K562 (cell line): ENCODE data around the gene SPRR2G. TPM values are rescaled to one million over a fixed set of nuclear protein-coding genes. Genes with fewer than 3 reads are reported as not detected.

Experiments used
- ATAC-seq: fragments of 200-7000 bp; cut with Tn5 transposase; 3 replicates; pipeline ENCODE4 v1.9.1; 2020; ENCODE audit warnings: moderate library complexity
- BruUV-seq: library from RNA; stranded (reverse); fragments of 400-500 nt; replicated peaks from 2 replicates; lab custom pipeline; 2021; lab: Mats Ljungman, UMichigan
- CTCF ChIA-PET: fragments of 300-600 bp; formaldehyde crosslinking; extraction: SDS; loops from one replicate; lab custom pipeline; 2021; ENCODE audit warnings: low intra/inter-chr PET ratio; lab: Yijun Ruan, JAX
- POLR2A ChIA-PET: fragments of 300-600, 350-650 bp; sonication (Branson Sonifier 250); formaldehyde crosslinking; extraction: SDS; loops from one replicate; lab custom pipeline; 2021; ENCODE audit warnings: antibody characterized with exemption, inconsistent platforms; lab: Yijun Ruan, JAX
- DNase-seq, 4 experiments: peaks; one replicate each; pipeline versions ENCODE4 v3.0.0 to v3.0.0-alpha.2; 2011 to 2018; ENCODE audit warnings: low spot score in 3 of 4, mixed read lengths in 3 of 4; ENCODE audit errors: extremely low read depth in 1 of 4
- FAIRE-seq: peaks from 2 replicates; lab custom pipeline; 2011; peaks lifted over from hg19 to GRCh38; lab: Jason Lieb, UNC
- H2AFZ ChIP-seq: 2 replicates; pipeline ENCODE4 v1.6.0; 2011; ENCODE audit warnings: low read depth, low read length, control low read depth, inconsistent platforms
- H3K27ac ChIP-seq: fragments of 200-600 bp; 3 replicates; pipeline ENCODE4 v1.8.0; 2011; ENCODE audit warnings: low read depth, mild to moderate bottlenecking, control low read depth, inconsistent platforms, low read length, moderate library complexity, mixed read lengths; ENCODE audit errors: extremely low read depth
- H3K27me3 ChIP-seq, 2 experiments: fragments of 300-600 bp in 1 of 2; 2 replicates in 1 of 2; 3 replicates in 1 of 2; pipeline versions ENCODE4 v1.6.0 to v1.8.0; 2011; ENCODE audit warnings: inconsistent platforms in 2 of 2, low read length in 2 of 2, mild to moderate bottlenecking in 1 of 2, mixed read lengths in 1 of 2, moderate library complexity in 1 of 2; ENCODE audit not compliant: control insufficient read depth in 2 of 2, insufficient read depth in 2 of 2
- H3K36me3 ChIP-seq: fragments of 300-600 bp; 3 replicates; pipeline ENCODE4 v1.8.0; 2011; ENCODE audit warnings: mild to moderate bottlenecking, low read length, inconsistent platforms; ENCODE audit not compliant: control insufficient read depth, insufficient read depth
- H3K4me1 ChIP-seq, 2 experiments: fragments of 200-600 bp in 1 of 2; replicated peaks in 1 of 2; 2 replicates in 1 of 2; 3 replicates in 1 of 2; pipeline versions ENCODE4 v1.5.1 to v1.8.0; 2011; ENCODE audit warnings: inconsistent platforms in 2 of 2, low read length in 2 of 2, mild to moderate bottlenecking in 1 of 2, mixed read lengths in 1 of 2, moderate library complexity in 1 of 2; ENCODE audit not compliant: control insufficient read depth in 2 of 2, insufficient read depth in 2 of 2
- H3K4me2 ChIP-seq: 2 replicates; pipeline ENCODE4 v1.6.1; 2011; ENCODE audit warnings: low read length, control low read depth, inconsistent platforms, mixed read lengths; ENCODE audit not compliant: insufficient read depth
- H3K4me3 ChIP-seq: fragments of 200-600 bp; sonication (generic), shearing (Covaris generic); 2 replicates; pipeline ENCODE4 v1.5.1; 2016; ENCODE audit warnings: control low read depth, inconsistent platforms
- H3K79me2 ChIP-seq: fragments of 200-600 bp; 3 replicates; pipeline ENCODE4 v1.8.0; 2011; ENCODE audit warnings: low read length, inconsistent platforms; ENCODE audit not compliant: control insufficient read depth, insufficient read depth
- H3K9ac ChIP-seq, 2 experiments: 2 replicates each; pipeline versions ENCODE4 v1.6.0 to v1.6.1; 2011; ENCODE audit warnings: low read depth in 2 of 2, low read length in 2 of 2, control low read depth in 1 of 2, inconsistent platforms in 1 of 2, mild to moderate bottlenecking in 1 of 2, mixed read lengths in 1 of 2; ENCODE audit not compliant: insufficient read depth in 1 of 2
- H3K9me1 ChIP-seq: one replicate; pipeline ENCODE4 v1.6.0; 2011; ENCODE audit warnings: inconsistent platforms, mild to moderate bottlenecking, low read length, moderate library complexity; ENCODE audit not compliant: control insufficient read depth, insufficient read depth
- H3K9me3 ChIP-seq: replicated peaks from 2 replicates; pipeline ENCODE4 v1.5.1; 2011; ENCODE audit warnings: low read depth, low read length, inconsistent platforms; ENCODE audit not compliant: control insufficient read depth, insufficient read depth
- H4K20me1 ChIP-seq: replicated peaks from 2 replicates; pipeline ENCODE4 v1.6.1; 2011; ENCODE audit warnings: low read length, inconsistent platforms, mixed read lengths; ENCODE audit not compliant: control insufficient read depth, insufficient read depth
- HOMEZ ChIP-seq: fragments of 250-450 bp; sonication (Bioruptor Pico); IDR thresholded peaks from 2 replicates; pipeline ENCODE4 v1.4.0; 2020; ENCODE audit warnings: mild to moderate bottlenecking, moderate library complexity
- OTX1 ChIP-seq: fragments of 450-650 bp; formaldehyde crosslinking; IDR thresholded peaks from 2 replicates; pipeline ENCODE4 v1.4.0; 2022; ENCODE audit warnings: mild to moderate bottlenecking
- PURB ChIP-seq: sonication (generic); formaldehyde crosslinking; IDR thresholded peaks from 2 replicates; pipeline ENCODE4 v1.9.0; 2021; ENCODE audit warnings: low read depth, mild to moderate bottlenecking, missing genetic modification reagents
- WGBS: fragments of 100-300 bp; shearing (Covaris generic); methylation state at CpG from one replicate; pipeline ENCODE4 v1.1.6; 2016; ENCODE audit warnings: low coverage, mixed read lengths; ENCODE audit not compliant: insufficient coverage; ENCODE audit errors: missing lambda C conversion rate; 5-methylcytosine and 5-hydroxymethylcytosine counted together
- in situ Hi-C: fragments of 300-500 bp; cut with MboI; formaldehyde crosslinking; loops from 4 replicates; pipeline ENCODE4 v1.15.0; 2018; ENCODE audit warnings: inconsistent platforms, mixed read lengths
- intact Hi-C: fragments of 100-400 bp; cut with micrococcal nuclease; formaldehyde crosslinking; loops from 2 replicates; pipeline ENCODE4 v1.14.2; 2022
- polyA plus RNA-seq, 8 experiments: library from polyadenylated mRNA; depleted of rRNA in 4 of 8; stranded (reverse) in 5 of 8; unstranded in 3 of 8; fragments of >200 nt; fragmentation: Nextera tagmentation in 2 of 8; fragmentation: Illumina TruSeq in 1 of 8; extraction: Ambion mirVana in 2 of 8; extraction: Trizol in 1 of 8; gene quantifications; 2 replicates each; pipeline versions ENCODE4 v1.2.1 to v1.2.3, GENCODE V29; 2011 to 2014; ENCODE audit warnings: inconsistent platforms in 1 of 8, missing spikeins in 1 of 8
- total RNA-seq, 7 experiments: library from RNA; depleted of rRNA in 6 of 7; stranded (reverse); fragments of >200 nt in 6 of 7; fragmentation: Illumina TruSeq in 2 of 7; extraction: Trizol in 2 of 7; gene quantifications; 2 replicates each; pipeline versions ENCODE4 v1.2.1 to v1.2.3, GENCODE V29; 2011 to 2021; ENCODE audit warnings: low replicate concordance in 1 of 7
- TF ChIP-seq, protein P1 (sequence below): fragments of 250-450 bp; sonication (Bioruptor Pico); IDR thresholded peaks from 2 replicates; pipeline ENCODE4 v1.4.0; 2020; ENCODE audit warnings: mild to moderate bottlenecking, moderate library complexity
- TF ChIP-seq, protein P2 (sequence below), 2 experiments: fragments of 450-650 bp; formaldehyde crosslinking in 1 of 2; IDR thresholded peaks; 2 replicates each; pipeline versions ENCODE4 v1.4.0 to v1.6.1; 2014 to 2020; ENCODE audit warnings: mild to moderate bottlenecking in 2 of 2, borderline replicate concordance in 1 of 2, low read depth in 1 of 2
- TF ChIP-seq, protein P3 (sequence below): fragments of 450-650 bp; formaldehyde crosslinking; IDR thresholded peaks from 2 replicates; pipeline ENCODE4 v1.4.0; 2020; ENCODE audit warnings: mild to moderate bottlenecking, moderate library complexity

The SPRR2G gene
- total and polyA plus RNA-seq, 9 of the 15 experiments (the other 6 are each of a cell fraction or from before 2014, with no cell fraction given), result not detected

GRCh38 chr1:153195216-153195615 is 44.5 kb upstream of the SPRR2G start:
- Histone ChIP-seq H3K4me3 (no peak overlapping the region), H3K9me1 (no peaks in the 10 kb centered on the region), H3K27ac (no peak overlapping the region), H4K20me1 (no peaks in the 10 kb centered on the region), H3K36me3 (no peaks in the 10 kb centered on the region), H2AFZ (no peak overlapping the region), H3K4me2 (no peak overlapping the region), H3K27me3 (peaks cover 0 to 8% of the 10 kb centered on the region in 2 experiments; a peak in 2 of 5 replicates), H3K79me2 (no peaks in the 10 kb centered on the region), H3K9me3 (no peaks in the 10 kb centered on the region), H3K4me1 (no peaks in the 10 kb centered on the region), H3K9ac (no peak overlapping the region)
- DNase-seq (no peak), ATAC-seq (no peak), FAIRE-seq (no peak)
- ChIA-PET CTCF (no interaction called here), POLR2A (no interaction called here)
- intact Hi-C loops, result loop anchor here (10.0 kb wide), 1 partner anchor 540 kb away; no protein-coding TSS in a partner anchor
- WGBS, result 2% methylated on average over 4 of the region's 4 CpGs
- in situ Hi-C loops, result loop anchor here (10.0 to 25.0 kb wide), 2 partner anchors 233 to 320 kb away; partner anchors contain the start of genes SMCP and SPRR4
- BruUV-seq, result no TSS peak
- TF ChIP-seq HOMEZ (CRISPR knock-in tag) (no peak), PURB (no peak), OTX1 (CRISPR knock-in tag) (no peak)
- TF ChIP-seq, protein P1, sequence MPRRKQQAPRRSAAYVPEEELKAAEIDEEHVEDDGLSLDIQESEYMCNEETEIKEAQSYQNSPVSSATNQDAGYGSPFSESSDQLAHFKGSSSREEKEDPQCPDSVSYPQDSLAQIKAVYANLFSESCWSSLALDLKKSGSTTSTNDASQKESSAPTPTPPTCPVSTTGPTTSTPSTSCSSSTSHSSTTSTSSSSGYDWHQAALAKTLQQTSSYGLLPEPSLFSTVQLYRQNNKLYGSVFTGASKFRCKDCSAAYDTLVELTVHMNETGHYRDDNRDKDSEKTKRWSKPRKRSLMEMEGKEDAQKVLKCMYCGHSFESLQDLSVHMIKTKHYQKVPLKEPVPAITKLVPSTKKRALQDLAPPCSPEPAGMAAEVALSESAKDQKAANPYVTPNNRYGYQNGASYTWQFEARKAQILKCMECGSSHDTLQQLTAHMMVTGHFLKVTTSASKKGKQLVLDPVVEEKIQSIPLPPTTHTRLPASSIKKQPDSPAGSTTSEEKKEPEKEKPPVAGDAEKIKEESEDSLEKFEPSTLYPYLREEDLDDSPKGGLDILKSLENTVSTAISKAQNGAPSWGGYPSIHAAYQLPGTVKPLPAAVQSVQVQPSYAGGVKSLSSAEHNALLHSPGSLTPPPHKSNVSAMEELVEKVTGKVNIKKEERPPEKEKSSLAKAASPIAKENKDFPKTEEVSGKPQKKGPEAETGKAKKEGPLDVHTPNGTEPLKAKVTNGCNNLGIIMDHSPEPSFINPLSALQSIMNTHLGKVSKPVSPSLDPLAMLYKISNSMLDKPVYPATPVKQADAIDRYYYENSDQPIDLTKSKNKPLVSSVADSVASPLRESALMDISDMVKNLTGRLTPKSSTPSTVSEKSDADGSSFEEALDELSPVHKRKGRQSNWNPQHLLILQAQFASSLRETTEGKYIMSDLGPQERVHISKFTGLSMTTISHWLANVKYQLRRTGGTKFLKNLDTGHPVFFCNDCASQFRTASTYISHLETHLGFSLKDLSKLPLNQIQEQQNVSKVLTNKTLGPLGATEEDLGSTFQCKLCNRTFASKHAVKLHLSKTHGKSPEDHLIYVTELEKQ (CRISPR knock-in tag), result no peak
- TF ChIP-seq, protein P2, sequence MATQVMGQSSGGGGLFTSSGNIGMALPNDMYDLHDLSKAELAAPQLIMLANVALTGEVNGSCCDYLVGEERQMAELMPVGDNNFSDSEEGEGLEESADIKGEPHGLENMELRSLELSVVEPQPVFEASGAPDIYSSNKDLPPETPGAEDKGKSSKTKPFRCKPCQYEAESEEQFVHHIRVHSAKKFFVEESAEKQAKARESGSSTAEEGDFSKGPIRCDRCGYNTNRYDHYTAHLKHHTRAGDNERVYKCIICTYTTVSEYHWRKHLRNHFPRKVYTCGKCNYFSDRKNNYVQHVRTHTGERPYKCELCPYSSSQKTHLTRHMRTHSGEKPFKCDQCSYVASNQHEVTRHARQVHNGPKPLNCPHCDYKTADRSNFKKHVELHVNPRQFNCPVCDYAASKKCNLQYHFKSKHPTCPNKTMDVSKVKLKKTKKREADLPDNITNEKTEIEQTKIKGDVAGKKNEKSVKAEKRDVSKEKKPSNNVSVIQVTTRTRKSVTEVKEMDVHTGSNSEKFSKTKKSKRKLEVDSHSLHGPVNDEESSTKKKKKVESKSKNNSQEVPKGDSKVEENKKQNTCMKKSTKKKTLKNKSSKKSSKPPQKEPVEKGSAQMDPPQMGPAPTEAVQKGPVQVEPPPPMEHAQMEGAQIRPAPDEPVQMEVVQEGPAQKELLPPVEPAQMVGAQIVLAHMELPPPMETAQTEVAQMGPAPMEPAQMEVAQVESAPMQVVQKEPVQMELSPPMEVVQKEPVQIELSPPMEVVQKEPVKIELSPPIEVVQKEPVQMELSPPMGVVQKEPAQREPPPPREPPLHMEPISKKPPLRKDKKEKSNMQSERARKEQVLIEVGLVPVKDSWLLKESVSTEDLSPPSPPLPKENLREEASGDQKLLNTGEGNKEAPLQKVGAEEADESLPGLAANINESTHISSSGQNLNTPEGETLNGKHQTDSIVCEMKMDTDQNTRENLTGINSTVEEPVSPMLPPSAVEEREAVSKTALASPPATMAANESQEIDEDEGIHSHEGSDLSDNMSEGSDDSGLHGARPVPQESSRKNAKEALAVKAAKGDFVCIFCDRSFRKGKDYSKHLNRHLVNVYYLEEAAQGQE (IDR thresholded peaks at IDR 0.05; ENCODE audit: borderline replicate concordance), result no peak
- TF ChIP-seq, protein P2 (CRISPR knock-in tag; IDR thresholded peaks at IDR 0.05; ENCODE audit: low read depth), result no peak
- TF ChIP-seq, protein P3, sequence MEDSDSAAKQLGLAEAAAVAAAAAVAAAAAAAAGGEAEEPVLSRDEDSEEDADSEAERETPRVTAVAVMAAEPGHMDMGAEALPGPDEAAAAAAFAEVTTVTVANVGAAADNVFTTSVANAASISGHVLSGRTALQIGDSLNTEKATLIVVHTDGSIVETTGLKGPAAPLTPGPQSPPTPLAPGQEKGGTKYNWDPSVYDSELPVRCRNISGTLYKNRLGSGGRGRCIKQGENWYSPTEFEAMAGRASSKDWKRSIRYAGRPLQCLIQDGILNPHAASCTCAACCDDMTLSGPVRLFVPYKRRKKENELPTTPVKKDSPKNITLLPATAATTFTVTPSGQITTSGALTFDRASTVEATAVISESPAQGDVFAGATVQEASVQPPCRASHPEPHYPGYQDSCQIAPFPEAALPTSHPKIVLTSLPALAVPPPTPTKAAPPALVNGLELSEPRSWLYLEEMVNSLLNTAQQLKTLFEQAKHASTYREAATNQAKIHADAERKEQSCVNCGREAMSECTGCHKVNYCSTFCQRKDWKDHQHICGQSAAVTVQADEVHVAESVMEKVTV (CRISPR knock-in tag), result no peak
